ENCODE measurements around the gene SLC38A10.

The SLC38A10 gene

GRCh38 chr17:81252987-81253329 lies 42.1 kb downstream of the SLC38A10 start:
- DNase-seq = no peak

- no peak for DNase-seq
These were observed 42.7 kb downstream of the SLC38A10 start for GRCh38 chr17:81252326-81252986.

- no peak for DNase-seq
These were observed 43.3 kb downstream of the SLC38A10 start for GRCh38 chr17:81251709-81252301.

- DNase-seq = no peak
These were observed 43.9 kb downstream of the SLC38A10 start for GRCh38 chr17:81251094-81251708.

- no peak for DNase-seq
These were observed 44.6 kb downstream of the SLC38A10 start for GRCh38 chr17:81250286-81251093.

- DNase-seq = peak; percentile 17
These were observed 45.7 kb downstream of the SLC38A10 start for GRCh38 chr17:81249223-81250040.

- no peak for DNase-seq
These were observed 46.5 kb downstream of the SLC38A10 start for GRCh38 chr17:81248649-81249048.

- no peak for DNase-seq
These were observed 47.6 kb downstream of the SLC38A10 start for GRCh38 chr17:81247339-81247990.

GRCh38 chr17:81246679-81247338 lies 48.3 kb downstream of the SLC38A10 start:
- DNase-seq = no peak

- no peak for DNase-seq
These were observed 48.8 kb downstream of the SLC38A10 start for GRCh38 chr17:81246343-81246670.

GRCh38 chr17:81245665-81246342 lies 49.3 kb downstream of the SLC38A10 start:
- no peak for DNase-seq

- no peak for DNase-seq
These were observed 50.0 kb downstream of the SLC38A10 start for GRCh38 chr17:81245024-81245664.

GRCh38 chr17:81244358-81245023 lies 50.6 kb downstream of the SLC38A10 start:
- no peak for DNase-seq

- DNase-seq = no peak
These were observed 51.8 kb downstream of the SLC38A10 start for GRCh38 chr17:81243333-81243664.

GRCh38 chr17:81242421-81243332 lies 52.4 kb downstream of the SLC38A10 start:
- no peak for DNase-seq

GRCh38 chr17:81241648-81242420 lies 53.3 kb downstream of the SLC38A10 start:
- DNase-seq = peak; percentile 32

- DNase-seq = no peak
These were observed 53.9 kb downstream of the SLC38A10 start for GRCh38 chr17:81241203-81241602.

GRCh38 chr17:81240761-81241160 lies 54.3 kb downstream of the SLC38A10 start:
- DNase-seq = no peak

Data from fibroblast of skin of back (primary cell).